ENCODE data around the gene SHISA4. TPM values are rescaled to one million over a fixed set of nuclear protein-coding genes. Genes with fewer than 3 reads are reported as not detected.

SHISA4 gene
- total and polyA plus RNA-seq, 2 donors (not counting 3 experiments of a cell fraction or from before 2014, with no cell fraction given) = 25.6 to 78.2 TPM

GRCh38 chr1:201880928-201881571 lies 7.6 kb upstream of the SHISA4 start:
- dilution Hi-C loops (cut with MboI; ENCODE audit: extremely low pct_ligation_motif_present, low sequenced_read_pairs) = no loop called here
- Histone ChIP-seq H3K4me2 (ENCODE audit: insufficient read depth, low read length) (no peak overlapping the region), H2AFZ (ENCODE audit: low read depth, low read length) (no peak overlapping the region), H3K27me3 (ENCODE audit: control insufficient read depth in 2 of 2, insufficient read depth in 2 of 2, low read length in 2 of 2) (no peaks in the 10 kb centered on the region), H3K79me2 (ENCODE audit: control insufficient read depth, insufficient read depth, low read length) (no peaks in the 10 kb centered on the region), H3K4me3 (replicated peaks in 1 of 3; ENCODE audit: insufficient read depth in 1 of 3, low read depth in 1 of 3, low read length in 3 of 3) (no peak overlapping the region), H3K9me3 (replicated peaks; ENCODE audit: control insufficient read depth, insufficient read depth, low read length) (no peaks in the 10 kb centered on the region), H3K36me3 (ENCODE audit: control insufficient read depth in 2 of 2, extremely low read depth in 1 of 2, insufficient read depth in 2 of 2, low read length in 2 of 2) (peaks cover under 1 to 3% of the 10 kb centered on the region in 2 experiments), H3K4me1 (ENCODE audit: control insufficient read depth, extremely low read depth, insufficient read depth, low read length) (peaks cover 6% of the 10 kb centered on the region), H4K20me1 (replicated peaks; ENCODE audit: control insufficient read depth, extremely low read depth, insufficient read depth, low read length) (no peaks in the 10 kb centered on the region), H3K9ac (replicated peaks; ENCODE audit: extremely low read depth, insufficient read depth, low read length) (no peak overlapping the region), H3K27ac (ENCODE audit: insufficient read depth, low read depth, low read length) (no peak overlapping the region), H3K9me1 (replicated peaks; ENCODE audit: control insufficient read depth, extremely low read depth, insufficient read depth, low read length) (no peaks in the 10 kb centered on the region)
- ChIA-PET POLR2A (no interaction called here), CTCF (interaction anchor here (0.6 to 6.4 kb wide), 4 partner anchors 11 to 92 kb away, joined by 3 to 99 read pairs (median 26); no protein-coding TSS in a partner anchor)
- intact Hi-C loops (cut with micrococcal nuclease) = no loop called here
- FAIRE-seq (no peak), DNase-seq (ENCODE audit: low read depth, low spot score) (no peak)
- BruUV-seq (replicated peaks) = no TSS peak
- TF ChIP-seq FOS (IDR thresholded peaks at IDR 0.05; ENCODE audit: borderline replicate concordance, insufficient read depth, low read length) = no peak
- no peak for TF ChIP-seq CTCF (IDR thresholded peaks at IDR 0.05; ENCODE audit: extremely low read depth in 1 of 2, insufficient read depth in 1 of 2, low read depth in 1 of 2, low read length in 2 of 2)
- no peak for TF ChIP-seq MAX (IDR thresholded peaks at IDR 0.05; ENCODE audit: insufficient read depth, insufficient read length)

GRCh38 chr1:201881617-201882016 lies 7.1 kb upstream of the SHISA4 start:
- no peak overlapping the region for H3K4me3 ChIP-seq (replicated peaks in 1 of 3; ENCODE audit: insufficient read depth in 1 of 3, low read depth in 1 of 3, low read length in 3 of 3)
- no peak for FAIRE-seq
- no peak overlapping the region for H2AFZ ChIP-seq (ENCODE audit: low read depth, low read length)

More at GRCh38 chr1:201881617-201882016, 7.1 kb upstream of the SHISA4 start:
- peaks cover 0 to 3% of the 10 kb centered on the region in 2 experiments for H3K36me3 ChIP-seq (ENCODE audit: control insufficient read depth in 2 of 2, extremely low read depth in 1 of 2, insufficient read depth in 2 of 2, low read length in 2 of 2)
- no TSS peak for BruUV-seq (replicated peaks)
- no peaks in the 10 kb centered on the region for H3K9me1 ChIP-seq (replicated peaks; ENCODE audit: control insufficient read depth, extremely low read depth, insufficient read depth, low read length)
- POLR2A ChIA-PET = no interaction called here
- no peak for DNase-seq (ENCODE audit: low read depth, low spot score)
- intact Hi-C loops (cut with micrococcal nuclease) (no loop called here), dilution Hi-C loops (cut with MboI; ENCODE audit: extremely low pct_ligation_motif_present, low sequenced_read_pairs) (no loop called here)
- CTCF ChIA-PET = interaction anchor here (0.6 to 6.4 kb wide), 5 partner anchors 11 to 92 kb away, joined by 3 to 99 read pairs (median 5); no protein-coding TSS in a partner anchor
- no peak overlapping the region for H3K9ac ChIP-seq (replicated peaks; ENCODE audit: extremely low read depth, insufficient read depth, low read length)
- TF ChIP-seq MYC (IDR thresholded peaks at IDR 0.05; ENCODE audit: low read depth, low read length) (no peak), EZH2 (IDR thresholded peaks at IDR 0.05; ENCODE audit: borderline replicate concordance, low read depth, low read length, severe bottlenecking) (no peak), POLR2A (IDR thresholded peaks at IDR 0.05; ENCODE audit: low read depth, low read length) (no peak), FOS (IDR thresholded peaks at IDR 0.05; ENCODE audit: borderline replicate concordance, insufficient read depth, low read length) (no peak), CTCF (IDR thresholded peaks at IDR 0.05; ENCODE audit: extremely low read depth in 1 of 2, insufficient read depth in 1 of 2, low read depth in 1 of 2, low read length in 2 of 2) (no peak), POLR2AphosphoS5 (IDR thresholded peaks at IDR 0.05; ENCODE audit: insufficient read depth, low read depth, low read length) (no peak), MAX (IDR thresholded peaks at IDR 0.05; ENCODE audit: insufficient read depth, insufficient read length) (no peak), JUN (IDR thresholded peaks at IDR 0.05; ENCODE audit: borderline replicate concordance, insufficient read depth, insufficient read length, low read depth) (no peak), GATA2 (IDR thresholded peaks at IDR 0.05; ENCODE audit: insufficient read depth, insufficient read length, low read depth, low read length) (no peak)
- no peaks in the 10 kb centered on the region for H3K27me3 ChIP-seq (ENCODE audit: control insufficient read depth in 2 of 2, insufficient read depth in 2 of 2, low read length in 2 of 2)
- H3K9me3 ChIP-seq (replicated peaks; ENCODE audit: control insufficient read depth, insufficient read depth, low read length) = no peaks in the 10 kb centered on the region
- no peak overlapping the region for H3K27ac ChIP-seq (ENCODE audit: insufficient read depth, low read depth, low read length)
- no peak overlapping the region for H3K4me2 ChIP-seq (ENCODE audit: insufficient read depth, low read length)
- H3K4me1 ChIP-seq (ENCODE audit: control insufficient read depth, extremely low read depth, insufficient read depth, low read length) = peaks cover 6% of the 10 kb centered on the region
- H3K79me2 ChIP-seq (ENCODE audit: control insufficient read depth, insufficient read depth, low read length) = no peaks in the 10 kb centered on the region
- H4K20me1 ChIP-seq (replicated peaks; ENCODE audit: control insufficient read depth, extremely low read depth, insufficient read depth, low read length) = no peaks in the 10 kb centered on the region
